Kidney glomerular epithelial cell (primary cell): ENCODE measurements around the gene KRTAP10-12.

Source experiments
- DNase-seq: peaks from one replicate; lab custom pipeline; 2025; lab: John Stamatoyannopoulos, UW

Gene KRTAP10-12

GRCh38 chr21:44734026-44734745, 37.2 kb downstream of the KRTAP10-12 start:
- no peak for DNase-seq

GRCh38 chr21:44734841-44735240, 37.9 kb downstream of the KRTAP10-12 start:
- DNase-seq = no peak

- no peak for DNase-seq
Measured at GRCh38 chr21:44735821-44736220, 38.8 kb downstream of the KRTAP10-12 start.

- no peak for DNase-seq
Measured at GRCh38 chr21:44736291-44737004, 39.5 kb downstream of the KRTAP10-12 start.

- no peak for DNase-seq
Measured at GRCh38 chr21:44737706-44738354, 40.9 kb downstream of the KRTAP10-12 start.

GRCh38 chr21:44738621-44739020, 41.6 kb downstream of the KRTAP10-12 start:
- DNase-seq = no peak

GRCh38 chr21:44739316-44739715, 42.3 kb downstream of the KRTAP10-12 start:
- DNase-seq = no peak

GRCh38 chr21:44740742-44741141, 43.8 kb downstream of the KRTAP10-12 start:
- no peak for DNase-seq

- DNase-seq = no peak
Measured at GRCh38 chr21:44741921-44742320, 44.9 kb downstream of the KRTAP10-12 start.

GRCh38 chr21:44742418-44743153, 45.6 kb downstream of the KRTAP10-12 start:
- DNase-seq = no peak
